Natural killer cell treated with Interleukin-12 subunit alpha and Interleukin-12 subunit beta and Interleukin-15 and Interleukin-18, amount 100 ng/mL, for 72 hours (primary cell): Measurements from ENCODE around the gene MTAP. TPM values are rescaled to one million over a fixed set of nuclear protein-coding genes. Genes with fewer than 3 reads are reported as not detected.

ENCODE experiments used
- ATAC-seq, 2 donors: fragments of 150-1000 bp; cut with Tn5 transposase in 1 of 2; sonication (Bioruptor Pico), chemical (Tn5 transposase) in 1 of 2; 2 replicates each; pipeline ENCODE4 v1.10.0; 2021
- DNase-seq: peaks from one replicate; pipeline ENCODE4 v3.0.0; 2022; ENCODE audit warnings: low spot score
- H3K27ac Mint-ChIP-seq, 2 donors: 1 replicate in 1 of 2; 2 replicates in 1 of 2; pipeline ENCODE4 v1.8.0; 2022; ENCODE audit warnings: mixed read lengths in 2 of 2, mild to moderate bottlenecking in 1 of 2, moderate library complexity in 1 of 2
- H3K27me3 Mint-ChIP-seq, 2 donors: 1 replicate in 1 of 2; 2 replicates in 1 of 2; pipeline ENCODE4 v1.8.0; 2022; ENCODE audit warnings: mixed read lengths in 2 of 2
- H3K36me3 Mint-ChIP-seq: one replicate; pipeline ENCODE4 v1.8.0; 2022; ENCODE audit warnings: mixed read lengths
- H3K4me1 Mint-ChIP-seq, 2 donors: 1 replicate in 1 of 2; 2 replicates in 1 of 2; pipeline ENCODE4 v1.8.0; 2022; ENCODE audit warnings: low read depth in 2 of 2, mixed read lengths in 2 of 2, mild to moderate bottlenecking in 1 of 2
- H3K4me3 Mint-ChIP-seq: one replicate; pipeline ENCODE4 v1.8.0; 2022; ENCODE audit warnings: mixed read lengths
- H3K9me3 Mint-ChIP-seq: 2 replicates; pipeline ENCODE4 v1.8.0; 2022; ENCODE audit warnings: mixed read lengths
- total RNA-seq, 2 donors: library from RNA; stranded (reverse); gene quantifications; one replicate each; pipeline ENCODE4 v1.2.3, GENCODE V29; 2022

Gene MTAP
- total RNA-seq, 2 donors from 2014 or later: 32.9 to 61.3 TPM

DNA sequence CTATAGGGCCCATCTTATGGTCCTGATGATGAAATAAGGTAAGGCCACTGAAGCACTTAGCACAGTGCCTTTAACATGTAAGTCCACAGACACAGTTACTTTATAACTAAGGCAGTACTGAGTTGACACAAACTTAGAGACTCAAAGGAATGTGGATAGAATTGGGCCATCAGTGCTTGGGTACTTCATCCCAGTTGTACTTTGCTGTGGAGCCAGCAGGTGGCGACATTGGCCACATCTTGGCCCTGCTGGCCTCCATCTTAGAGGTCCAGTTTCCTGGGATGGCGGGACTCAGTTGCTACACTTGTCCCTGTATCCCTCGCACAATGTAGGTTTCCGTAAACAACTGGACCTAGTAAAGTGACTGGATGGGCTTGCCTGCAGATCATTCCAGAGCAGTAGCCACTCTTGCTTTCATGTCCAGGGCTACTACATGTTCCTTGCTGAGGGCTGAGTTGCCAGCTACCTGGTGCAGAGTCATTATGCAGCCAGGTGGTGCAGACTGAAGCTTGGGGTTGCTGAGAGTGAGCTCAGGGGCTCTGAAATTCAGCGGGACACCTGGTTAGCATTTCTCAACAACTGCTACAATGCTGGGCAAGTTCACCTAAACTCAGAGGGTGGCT lies 10.6 kb downstream of the MTAP start:
- no peaks in the 10 kb centered on the region for H3K27me3 Mint-ChIP-seq
- H3K4me1 Mint-ChIP-seq: peaks cover 13 to 14% of the 10 kb centered on the region in 2 donors
- H3K9me3 Mint-ChIP-seq: no peaks in the 10 kb centered on the region
- no peak overlapping the region for H3K27ac Mint-ChIP-seq
- peaks cover 5% of the 10 kb centered on the region for H3K36me3 Mint-ChIP-seq
- peak; percentile 64 to 76 for ATAC-seq
- no peak overlapping the region for H3K4me3 Mint-ChIP-seq
- peak; percentile 70 for DNase-seq

DNA sequence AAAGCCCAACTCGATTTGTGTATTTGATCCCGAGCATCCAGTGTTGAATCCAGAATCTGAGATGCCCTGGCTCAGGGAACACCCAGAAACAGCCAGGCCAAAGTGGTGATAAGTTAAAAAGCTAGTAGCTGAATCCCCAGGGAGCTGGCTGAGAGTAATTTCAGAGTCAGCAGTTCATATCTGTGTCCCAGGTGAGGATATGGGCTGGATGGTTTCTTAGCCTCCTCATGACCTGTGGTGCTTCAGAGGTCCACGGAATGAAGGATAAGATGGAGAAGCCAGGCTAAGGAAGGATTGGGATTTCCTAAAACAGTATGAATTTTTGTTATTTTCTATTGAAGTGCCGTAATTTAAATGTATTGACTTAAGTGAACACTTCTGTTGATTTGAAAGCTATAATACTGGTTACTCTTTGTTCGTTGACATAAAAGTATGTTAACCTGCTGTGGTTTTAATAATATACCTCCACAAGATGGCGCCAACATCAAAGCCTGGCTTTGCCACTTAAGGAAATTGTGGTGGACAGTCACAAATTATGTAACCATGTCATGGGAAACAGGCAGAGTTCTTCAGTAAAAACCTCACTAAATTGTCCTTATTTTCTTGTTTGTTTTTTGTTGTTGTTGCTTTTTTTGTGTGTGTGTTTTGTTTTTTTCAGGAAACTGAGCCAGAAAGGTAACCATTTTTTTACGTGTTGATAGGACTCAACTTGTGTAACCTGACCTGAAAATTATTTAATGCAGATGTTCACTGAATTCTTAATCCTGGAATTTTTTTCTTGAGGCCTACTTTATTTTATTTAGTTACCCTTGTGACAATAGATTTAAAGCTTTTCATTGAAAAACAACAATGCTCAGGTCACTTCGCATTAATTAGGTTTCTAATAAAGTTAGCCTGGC lies 11.4 kb downstream of the MTAP start:
- Mint-ChIP-seq H3K4me3 (no peak overlapping the region), H3K27ac (no peak overlapping the region), H3K36me3 (peaks cover 5% of the 10 kb centered on the region), H3K4me1 (peaks cover 12 to 13% of the 10 kb centered on the region in 2 donors), H3K9me3 (no peaks in the 10 kb centered on the region), H3K27me3 (no peaks in the 10 kb centered on the region)
- ATAC-seq (peak in 1 of 2 donors; percentile 52), DNase-seq (peak; percentile 81)

DNA sequence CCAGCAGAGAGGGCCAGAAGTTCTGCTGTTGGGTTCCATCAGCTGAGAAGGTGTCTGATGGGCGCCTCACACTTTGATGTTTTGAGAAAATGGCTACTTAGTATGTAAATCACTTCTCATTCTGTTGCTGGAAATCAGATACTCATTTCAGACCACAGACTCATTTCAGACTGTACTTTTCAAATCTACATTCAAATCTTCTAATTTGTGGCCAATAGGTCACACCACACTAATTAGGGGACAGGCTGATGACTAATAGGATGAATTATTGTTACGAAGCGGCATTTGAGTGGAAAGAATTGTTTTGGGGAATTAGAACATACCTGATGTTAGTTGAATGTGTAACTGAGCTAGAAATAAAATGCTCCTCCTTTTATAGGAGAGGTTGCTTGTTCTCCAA lies 13.2 kb downstream of the MTAP start:
- Mint-ChIP-seq H3K4me3 (no peak overlapping the region), H3K27me3 (no peaks in the 10 kb centered on the region), H3K4me1 (peaks cover 0 to 6% of the 10 kb centered on the region in 2 donors), H3K9me3 (no peaks in the 10 kb centered on the region), H3K27ac (no peak overlapping the region), H3K36me3 (peaks cover 7% of the 10 kb centered on the region)
- DNase-seq: no peak
- ATAC-seq: no peak

DNA sequence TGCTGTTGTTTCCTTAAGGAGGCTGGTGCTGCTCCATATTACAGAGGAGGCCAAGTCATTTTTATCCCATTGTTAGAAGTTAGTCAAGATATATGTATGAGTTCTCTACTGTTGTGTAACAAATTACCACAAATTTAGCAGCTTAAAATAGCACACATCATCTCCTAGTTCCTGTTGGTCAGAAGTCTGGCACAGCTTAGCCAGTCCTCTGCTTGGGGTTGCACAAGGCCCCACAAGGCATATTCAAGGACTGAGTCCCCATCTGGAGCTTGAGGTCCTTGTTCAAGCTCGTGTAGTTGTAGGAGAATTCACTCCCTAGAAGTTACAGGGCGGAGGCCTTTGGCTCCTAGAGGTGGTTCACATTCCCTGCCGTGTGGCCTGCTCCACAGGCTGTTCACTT lies 14.7 kb downstream of the MTAP start:
- peaks cover 4 to 10% of the 10 kb centered on the region in 2 donors for H3K4me1 Mint-ChIP-seq
- no peaks in the 10 kb centered on the region for H3K9me3 Mint-ChIP-seq
- ATAC-seq (peak; percentile 67 to 73), DNase-seq (no peak)
- H3K36me3 Mint-ChIP-seq: peaks cover 12% of the 10 kb centered on the region
- H3K4me3 Mint-ChIP-seq: no peak overlapping the region
- H3K27me3 Mint-ChIP-seq: no peaks in the 10 kb centered on the region
- H3K27ac Mint-ChIP-seq: no peak overlapping the region

DNA sequence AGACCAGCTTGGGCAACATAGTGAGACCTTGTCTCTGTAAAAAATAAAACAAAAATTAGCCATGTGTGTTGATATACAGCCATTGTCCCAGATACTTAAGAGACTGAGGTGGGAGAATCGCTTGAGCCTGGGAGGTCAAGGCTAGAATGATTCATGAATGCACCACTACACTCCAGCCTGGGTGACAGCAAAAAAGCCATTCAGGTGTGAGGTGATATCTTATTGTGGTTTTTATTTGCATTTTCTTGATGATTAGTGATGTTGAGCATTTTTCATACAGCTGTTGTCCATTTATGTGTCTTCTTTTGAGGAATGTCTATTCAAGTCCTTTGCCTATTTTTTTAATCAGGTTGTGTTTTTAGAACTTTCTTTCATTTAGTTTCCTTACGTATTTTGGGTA lies 23.2 kb downstream of the MTAP start:
- Mint-ChIP-seq H3K4me1 (peaks cover 16 to 17% of the 10 kb centered on the region in 2 donors), H3K36me3 (peaks cover 32% of the 10 kb centered on the region), H3K27me3 (no peaks in the 10 kb centered on the region), H3K27ac (no peak overlapping the region), H3K9me3 (no peaks in the 10 kb centered on the region), H3K4me3 (no peak overlapping the region)
- ATAC-seq (no peak), DNase-seq (no peak)

DNA sequence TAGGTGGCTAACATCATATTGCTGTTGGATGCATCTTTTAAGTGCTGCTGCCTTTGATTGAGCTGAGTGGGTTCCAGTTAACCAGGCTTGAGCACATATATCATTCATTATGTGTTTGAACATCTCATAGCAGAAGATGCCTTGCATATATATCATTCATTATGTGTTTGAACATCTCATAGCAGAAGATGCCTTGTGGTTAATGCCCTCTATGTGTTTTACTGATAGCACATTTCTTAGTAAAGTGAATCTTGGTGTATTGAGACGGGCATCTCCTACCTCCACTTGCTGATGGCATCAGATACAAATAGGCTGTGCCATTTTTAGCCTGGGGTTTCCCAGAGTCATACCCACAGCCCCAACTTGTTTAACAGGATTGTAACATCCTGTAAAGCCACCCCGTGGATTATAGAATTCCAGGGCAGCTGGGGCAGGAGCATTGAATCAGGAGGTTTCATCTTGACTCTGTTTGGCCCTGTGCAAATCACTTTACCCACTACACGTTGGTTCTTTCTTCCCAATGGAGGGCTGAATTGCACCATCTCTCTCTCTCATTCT lies 26.5 kb downstream of the MTAP start:
- Mint-ChIP-seq H3K27me3 (no peaks in the 10 kb centered on the region), H3K4me3 (no peak overlapping the region), H3K4me1 (peaks cover 27 to 38% of the 10 kb centered on the region in 2 donors), H3K27ac (no peak overlapping the region), H3K9me3 (no peaks in the 10 kb centered on the region), H3K36me3 (peaks cover 12% of the 10 kb centered on the region)
- ATAC-seq (peak in 1 of 2 donors; percentile 5), DNase-seq (no peak)

DNA sequence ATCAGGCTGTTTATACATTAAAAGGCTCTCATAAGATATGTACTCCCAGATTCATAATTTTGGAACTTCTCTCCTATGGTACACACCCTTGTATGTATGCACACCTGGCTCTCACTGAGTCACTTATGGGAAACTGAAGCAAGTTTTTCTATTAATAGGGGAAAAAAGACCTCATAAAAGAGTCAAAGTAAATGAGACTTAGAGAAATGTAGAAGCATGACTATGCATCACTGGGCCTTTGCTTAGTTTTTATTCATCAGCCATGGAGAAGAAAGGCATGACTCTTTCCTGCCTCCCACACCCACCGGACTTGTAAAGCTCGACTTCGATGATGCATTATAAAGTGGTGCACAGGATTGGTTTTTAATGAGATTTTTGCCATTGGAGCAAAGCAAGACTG lies 28.2 kb downstream of the MTAP start:
- no peaks in the 10 kb centered on the region for H3K27me3 Mint-ChIP-seq

DNA sequence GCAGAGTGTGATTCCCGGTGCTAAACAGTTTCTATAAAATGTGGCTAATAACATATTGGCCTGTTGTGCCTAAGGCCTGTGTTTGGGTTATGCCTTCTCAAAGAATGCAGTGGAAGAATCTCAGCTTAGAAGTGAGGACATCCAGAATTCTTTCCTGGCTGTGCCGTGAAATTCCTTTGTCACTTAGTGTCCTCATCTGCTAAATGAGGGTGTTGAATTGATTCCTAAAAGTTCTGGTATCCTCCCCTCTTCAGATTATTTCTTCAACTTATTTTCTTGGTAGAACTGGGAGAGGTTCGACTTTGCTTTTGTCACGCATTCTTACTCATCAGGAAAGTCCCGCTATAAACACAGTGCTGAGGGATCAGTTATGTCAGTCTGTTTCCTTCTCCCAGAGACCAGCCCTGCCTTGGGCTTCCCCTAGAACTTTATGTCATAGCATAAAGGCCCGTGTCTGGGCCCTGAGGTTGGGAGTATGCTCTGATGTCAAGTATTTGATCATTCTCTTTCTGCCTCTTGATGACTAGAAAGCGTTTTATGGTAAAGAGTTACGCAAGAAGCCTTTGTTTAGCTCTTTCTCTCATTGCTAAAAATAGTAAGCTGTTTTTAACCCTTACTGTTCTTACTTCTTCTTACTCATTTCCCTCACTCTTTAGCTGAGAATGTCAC lies 29.5 kb downstream of the MTAP start:
- Mint-ChIP-seq H3K27ac (peak overlapping the region; percentile 0 to 16), H3K4me3 (peak overlapping the region; percentile 47), H3K4me1 (peaks cover 22 to 38% of the 10 kb centered on the region in 2 donors), H3K36me3 (peaks cover 6% of the 10 kb centered on the region), H3K27me3 (no peaks in the 10 kb centered on the region), H3K9me3 (no peaks in the 10 kb centered on the region)
- DNase-seq: no peak
- ATAC-seq: peak; percentile 91 to 93

More for the DNA sequence above, 28.2 kb downstream of the MTAP start:
- Mint-ChIP-seq H3K4me1 (peaks cover 20 to 32% of the 10 kb centered on the region in 2 donors), H3K4me3 (no peak overlapping the region), H3K36me3 (peaks cover 4% of the 10 kb centered on the region), H3K27ac (no peak overlapping the region), H3K9me3 (no peaks in the 10 kb centered on the region)
- no peak for ATAC-seq
- no peak for DNase-seq

DNA sequence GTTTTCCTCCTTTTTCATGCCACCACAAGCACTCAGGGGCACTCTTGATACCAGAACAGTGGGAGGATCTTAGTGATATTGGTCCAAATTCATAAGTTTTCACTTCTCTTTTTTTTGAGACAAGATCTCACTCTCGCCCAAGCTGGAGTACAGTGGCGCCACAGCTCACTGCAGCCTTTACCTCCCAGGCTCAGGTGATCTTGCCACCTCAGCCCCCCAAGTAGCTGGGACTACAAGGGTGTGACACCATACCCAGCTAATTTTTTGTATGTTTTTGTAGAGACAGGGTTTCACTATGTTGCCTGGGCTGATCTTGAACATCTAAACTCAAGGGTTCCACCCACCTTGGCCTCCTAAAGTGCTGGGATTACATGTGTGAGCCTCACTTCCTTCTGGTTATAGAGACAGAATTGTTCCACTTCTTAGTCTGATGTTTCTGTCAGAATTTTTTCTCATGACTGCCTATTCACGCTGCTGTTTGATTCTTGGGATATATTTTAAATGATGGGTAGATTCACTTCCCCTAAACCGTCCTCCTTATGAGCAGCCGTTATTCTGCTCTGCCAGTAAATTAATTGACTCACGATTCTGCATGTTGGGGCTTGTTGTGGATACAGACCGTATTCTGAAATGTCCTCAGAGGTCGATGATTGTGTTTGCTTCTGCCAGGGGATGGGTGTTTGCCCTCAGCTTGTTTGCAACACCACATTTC lies 30.8 kb downstream of the MTAP start:
- ATAC-seq: no peak

DNA sequence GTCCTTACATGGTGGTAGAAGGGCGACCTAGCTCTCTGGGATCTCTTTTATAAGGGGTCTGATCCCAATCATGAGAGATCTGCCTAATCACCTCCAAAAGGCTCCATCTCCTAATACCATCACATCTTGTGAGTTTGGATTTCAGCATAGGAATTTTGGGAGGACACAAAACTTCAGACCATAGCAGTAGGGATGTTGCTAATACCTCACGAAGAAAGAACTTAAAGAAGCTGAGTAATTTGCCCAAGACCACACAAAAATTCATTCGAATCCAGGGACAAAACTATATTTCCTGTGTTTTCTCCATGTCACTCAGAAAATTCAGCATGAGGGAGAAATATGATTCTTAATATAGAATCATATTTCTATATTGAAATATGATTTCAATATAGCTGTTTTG lies 32.7 kb downstream of the MTAP start:
- Mint-ChIP-seq H3K4me3 (no peak overlapping the region), H3K27me3 (no peaks in the 10 kb centered on the region), H3K9me3 (no peaks in the 10 kb centered on the region), H3K27ac (no peak overlapping the region), H3K36me3 (peaks cover 29% of the 10 kb centered on the region), H3K4me1 (peaks cover 19 to 34% of the 10 kb centered on the region in 2 donors)
- no peak for DNase-seq
- no peak for ATAC-seq

More for the DNA sequence above, 30.8 kb downstream of the MTAP start:
- H3K36me3 Mint-ChIP-seq: peaks cover 14% of the 10 kb centered on the region
- DNase-seq: no peak
- H3K27ac Mint-ChIP-seq: peak overlapping the region; percentile 0 to 16
- H3K27me3 Mint-ChIP-seq: no peaks in the 10 kb centered on the region
- no peaks in the 10 kb centered on the region for H3K9me3 Mint-ChIP-seq
- H3K4me1 Mint-ChIP-seq: peaks cover 22 to 38% of the 10 kb centered on the region in 2 donors
- H3K4me3 Mint-ChIP-seq: peak overlapping the region; percentile 47

DNA sequence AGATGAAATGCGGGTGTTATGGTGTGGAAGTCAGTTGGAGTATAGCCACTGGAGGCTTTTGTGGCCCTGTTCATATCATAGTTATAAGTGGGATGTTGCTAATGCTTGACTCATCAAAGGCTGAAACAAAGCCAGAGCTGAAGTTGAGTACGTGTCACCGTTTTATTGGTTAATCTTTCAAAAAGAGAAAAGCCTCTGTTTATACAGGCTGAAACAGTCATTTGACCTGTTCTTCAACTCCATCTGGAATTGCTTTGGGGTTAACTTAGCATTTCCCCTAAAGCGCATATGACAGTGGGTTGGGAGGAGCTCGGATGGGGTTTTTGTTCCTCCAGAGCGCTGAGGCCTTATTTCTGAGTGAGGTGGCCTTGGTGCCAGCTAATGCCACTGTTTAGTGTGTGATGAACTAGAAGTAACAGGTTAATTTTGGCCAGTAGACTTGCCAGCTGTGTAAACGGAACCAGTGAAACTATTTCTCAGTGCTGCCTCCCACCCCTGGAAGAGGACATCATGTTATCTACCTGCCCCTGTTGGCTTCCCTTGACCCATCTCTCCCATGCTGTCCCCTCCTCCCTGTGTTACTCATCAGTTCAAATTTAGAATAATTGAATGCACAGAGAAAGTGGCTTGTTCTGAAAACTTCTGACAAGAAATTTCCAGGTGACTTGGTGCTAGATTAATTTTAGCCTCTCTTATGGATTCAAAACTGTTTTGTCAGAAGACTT lies 34.2 kb downstream of the MTAP start:
- Mint-ChIP-seq H3K27ac (no peak overlapping the region), H3K27me3 (no peaks in the 10 kb centered on the region), H3K36me3 (peaks cover 39% of the 10 kb centered on the region)

DNA sequence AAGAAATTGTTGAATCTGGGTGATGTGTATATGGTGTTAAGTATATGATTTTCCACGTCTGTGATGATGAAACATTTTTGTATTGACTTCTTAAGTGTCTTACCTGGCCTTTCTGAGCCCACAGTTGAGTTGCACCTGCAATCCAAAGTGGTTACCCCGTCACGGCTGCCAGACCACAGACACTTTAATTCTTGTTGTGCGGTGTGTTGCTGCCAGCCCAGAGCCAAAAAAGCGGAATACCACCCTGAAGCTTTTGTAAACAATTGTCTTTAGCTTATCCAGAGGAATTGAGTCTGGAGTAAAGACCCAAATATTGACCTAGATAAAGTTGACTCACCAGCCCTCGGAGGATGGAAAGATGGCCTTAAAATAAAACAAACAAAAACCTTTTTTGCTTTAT lies 35.1 kb downstream of the MTAP start:
- DNase-seq (no peak), ATAC-seq (no peak)
- H3K4me1 Mint-ChIP-seq: peaks cover 9 to 21% of the 10 kb centered on the region in 2 donors
- no peak overlapping the region for H3K27ac Mint-ChIP-seq
- peaks cover 43% of the 10 kb centered on the region for H3K36me3 Mint-ChIP-seq
- no peaks in the 10 kb centered on the region for H3K27me3 Mint-ChIP-seq
- no peak overlapping the region for H3K4me3 Mint-ChIP-seq
- no peaks in the 10 kb centered on the region for H3K9me3 Mint-ChIP-seq

More for the DNA sequence above, 34.2 kb downstream of the MTAP start:
- Mint-ChIP-seq H3K9me3 (no peaks in the 10 kb centered on the region), H3K4me1 (peaks cover 16 to 28% of the 10 kb centered on the region in 2 donors), H3K4me3 (no peak overlapping the region)
- no peak for ATAC-seq
- DNase-seq: no peak
